HEK293T (cell line): ENCODE data around the gene BLCAP.

ENCODE experiments used
- ARNT ChIP-seq: fragments of 450-650 bp; IDR thresholded peaks from 2 replicates; pipeline ENCODE4 v1.6.1; 2017; ENCODE audit warnings: mild to moderate bottlenecking
- ELF4 ChIP-seq: fragments of 450-650 bp; IDR thresholded peaks from 2 replicates; pipeline ENCODE4 v1.6.1; 2017; ENCODE audit warnings: antibody characterized with exemption
- FOXA1 ChIP-seq: fragments of 450-650 bp; IDR thresholded peaks from 2 replicates; pipeline ENCODE4 v1.6.1; 2016; ENCODE audit warnings: mild to moderate bottlenecking
- FOXK2 ChIP-seq: fragments of 450-650 bp; IDR thresholded peaks from 2 replicates; pipeline ENCODE4 v1.6.1; 2016; ENCODE audit warnings: mild to moderate bottlenecking
- FOXM1 ChIP-seq: fragments of 450-650 bp; IDR thresholded peaks from 2 replicates; pipeline ENCODE4 v1.6.1; 2017; ENCODE audit warnings: mild to moderate bottlenecking, borderline replicate concordance
- L3MBTL2 ChIP-seq: fragments of 450-650 bp; conservative IDR thresholded peaks from 2 replicates; pipeline ENCODE4 v1.6.1; 2016; ENCODE audit warnings: mild to moderate bottlenecking
- LEF1 ChIP-seq: fragments of 450-650 bp; IDR thresholded peaks from 2 replicates; pipeline ENCODE4 v1.6.1; 2017; ENCODE audit warnings: mild to moderate bottlenecking, borderline replicate concordance
- NFRKB ChIP-seq: fragments of 450-650 bp; IDR thresholded peaks from 2 replicates; pipeline ENCODE4 v1.6.1; 2016; ENCODE audit warnings: mild to moderate bottlenecking, moderate library complexity
- SP1 ChIP-seq: fragments of 450-650 bp; IDR thresholded peaks from 2 replicates; pipeline ENCODE4 v1.6.1; 2017
- SUZ12 ChIP-seq: fragments of 450-650 bp; IDR thresholded peaks from 2 replicates; pipeline ENCODE4 v1.6.1; 2016; ENCODE audit warnings: mild to moderate bottlenecking
- TARDBP ChIP-seq: fragments of 450-650 bp; IDR thresholded peaks from 2 replicates; pipeline ENCODE4 v1.6.1; 2016
- ZNF384 ChIP-seq: fragments of 450-650 bp; IDR thresholded peaks from 2 replicates; pipeline ENCODE4 v1.6.1; 2016
- TF ChIP-seq, protein P1 (sequence below): fragments of 450-650 bp; IDR thresholded peaks from 2 replicates; pipeline ENCODE4 v1.6.1; 2016

DNA sequence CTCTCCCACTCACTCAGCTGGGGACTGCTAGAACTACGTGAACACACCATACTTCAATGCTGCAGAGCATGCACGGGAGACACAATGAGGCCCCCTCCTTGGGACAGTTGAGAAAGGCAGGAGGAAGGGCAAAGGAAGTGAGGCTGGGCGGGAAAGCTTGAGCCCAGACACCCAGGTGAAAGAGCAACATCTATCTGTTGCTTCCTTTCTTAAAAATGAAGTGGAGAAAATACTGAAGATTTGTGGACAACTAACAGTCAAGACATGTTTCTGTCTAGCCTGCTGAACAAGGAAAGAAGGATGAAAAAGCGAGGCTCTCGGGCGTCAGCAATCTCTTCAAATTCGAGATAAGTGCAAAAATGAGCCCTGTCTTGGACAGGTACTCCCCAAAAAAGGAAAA lies 9.6 kb downstream of the BLCAP start:
- TF ChIP-seq ARNT, result no peak
- no peak for TF ChIP-seq FOXA1
- no peak for TF ChIP-seq FOXM1
- TF ChIP-seq LEF1, result no peak
- TF ChIP-seq, protein P1, sequence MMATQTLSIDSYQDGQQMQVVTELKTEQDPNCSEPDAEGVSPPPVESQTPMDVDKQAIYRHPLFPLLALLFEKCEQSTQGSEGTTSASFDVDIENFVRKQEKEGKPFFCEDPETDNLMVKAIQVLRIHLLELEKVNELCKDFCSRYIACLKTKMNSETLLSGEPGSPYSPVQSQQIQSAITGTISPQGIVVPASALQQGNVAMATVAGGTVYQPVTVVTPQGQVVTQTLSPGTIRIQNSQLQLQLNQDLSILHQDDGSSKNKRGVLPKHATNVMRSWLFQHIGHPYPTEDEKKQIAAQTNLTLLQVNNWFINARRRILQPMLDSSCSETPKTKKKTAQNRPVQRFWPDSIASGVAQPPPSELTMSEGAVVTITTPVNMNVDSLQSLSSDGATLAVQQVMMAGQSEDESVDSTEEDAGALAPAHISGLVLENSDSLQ, result no peak
- TF ChIP-seq ELF4, result no peak
- no peak for TF ChIP-seq SUZ12
- TF ChIP-seq TARDBP, result no peak
- no peak for TF ChIP-seq SP1
- no peak for TF ChIP-seq NFRKB
- no peak for TF ChIP-seq L3MBTL2
- TF ChIP-seq FOXK2, result no peak
- no peak for TF ChIP-seq ZNF384
